IMR-90 (cell line): ENCODE data around the gene CABP2. TPM values are rescaled to one million over a fixed set of nuclear protein-coding genes. Genes with fewer than 3 reads are reported as not detected.

ENCODE experiments used
- ATAC-seq: fragments of 200-7000 bp; cut with Tn5 transposase; 2 replicates; pipeline ENCODE4 v1.9.1; 2020; ENCODE audit warnings: low read depth, mild to moderate bottlenecking, moderate library complexity
- BruUV-seq: library from RNA; stranded (reverse); fragments of 400-500 nt; replicated peaks from 2 replicates; lab custom pipeline; 2021; lab: Mats Ljungman, UMichigan
- CTCF ChIA-PET: fragments of 300-600 bp; formaldehyde crosslinking; extraction: SDS; loops from one replicate; lab custom pipeline; 2021; ENCODE audit warnings: antibody characterized with exemption; lab: Yijun Ruan, JAX
- POLR2A ChIA-PET: fragments of 300-600 bp; sonication (Branson Sonifier 250); formaldehyde crosslinking; loops from one replicate; lab custom pipeline; 2022; ENCODE audit warnings: antibody characterized with exemption; ENCODE audit not compliant: unreplicated experiment; lab: Charles Lee
- DNase-seq: peaks from one replicate; pipeline ENCODE4 v3.0.0; 2013
- H2AFZ ChIP-seq: replicated peaks from 2 replicates; pipeline ENCODE3; 2013; ENCODE audit warnings: low read length, mild to moderate bottlenecking; ENCODE audit not compliant: poor library complexity
- H2AK5ac ChIP-seq: 2 replicates; pipeline ENCODE4 v1.6.1; 2013; ENCODE audit warnings: low read depth, low read length, inconsistent platforms
- H2AK9ac ChIP-seq: replicated peaks from 2 replicates; pipeline ENCODE3; 2013; ENCODE audit warnings: mild to moderate bottlenecking, low read depth, low read length, moderate library complexity; ENCODE audit not compliant: poor library complexity
- H2BK120ac ChIP-seq: 2 replicates; pipeline ENCODE4 v1.6.1; 2013; ENCODE audit warnings: low read depth, low read length, inconsistent platforms
- H2BK15ac ChIP-seq: 3 replicates; pipeline ENCODE4 v1.6.1; 2013; ENCODE audit warnings: low read depth, low read length, inconsistent platforms
- H2BK20ac ChIP-seq: 2 replicates; pipeline ENCODE4 v1.6.1; 2013; ENCODE audit warnings: low read depth, mild to moderate bottlenecking, inconsistent platforms, low read length, moderate library complexity
- H2BK5ac ChIP-seq: 2 replicates; pipeline ENCODE4 v1.6.1; 2013; ENCODE audit warnings: mild to moderate bottlenecking, low read depth, low read length, inconsistent platforms; ENCODE audit not compliant: poor library complexity, severe bottlenecking
- H3K14ac ChIP-seq: replicated peaks from 2 replicates; pipeline ENCODE4 v1.6.1; 2013; ENCODE audit warnings: low read depth, low read length, inconsistent platforms
- H3K18ac ChIP-seq: 2 replicates; pipeline ENCODE4 v1.6.1; 2013; ENCODE audit warnings: low read depth, low read length, control low read depth
- H3K23ac ChIP-seq: 2 replicates; pipeline ENCODE4 v1.6.1; 2013; ENCODE audit warnings: low read depth, low read length, inconsistent platforms
- H3K27ac ChIP-seq: 2 replicates; pipeline ENCODE4 v1.5.1; 2013; ENCODE audit warnings: mild to moderate bottlenecking, control low read depth, low read length; ENCODE audit not compliant: insufficient read depth
- H3K27me3 ChIP-seq: 2 replicates; pipeline ENCODE4 v1.6.1; 2013; ENCODE audit warnings: low read length; ENCODE audit not compliant: control insufficient read depth, insufficient read depth
- H3K36me3 ChIP-seq: 2 replicates; pipeline ENCODE4 v1.6.1; 2013; ENCODE audit warnings: low read length, mixed read lengths; ENCODE audit not compliant: control insufficient read depth, insufficient read depth
- H3K4ac ChIP-seq: 2 replicates; pipeline ENCODE4 v1.6.1; 2013; ENCODE audit warnings: low read depth, low read length, inconsistent platforms
- H3K4me1 ChIP-seq: 2 replicates; pipeline ENCODE4 v1.6.1; 2013; ENCODE audit warnings: low read length, mixed read lengths; ENCODE audit not compliant: control insufficient read depth, insufficient read depth
- H3K4me2 ChIP-seq: 2 replicates; pipeline ENCODE4 v1.6.1; 2013; ENCODE audit warnings: low read depth, mild to moderate bottlenecking, control low read depth, low read length, moderate library complexity
- H3K4me3 ChIP-seq: 2 replicates; pipeline ENCODE4 v1.5.1; 2013; ENCODE audit warnings: low read depth, mild to moderate bottlenecking, control low read depth, low read length, moderate library complexity; ENCODE audit not compliant: insufficient read depth
- H3K56ac ChIP-seq: 2 replicates; pipeline ENCODE4 v1.6.1; 2013; ENCODE audit warnings: low read length, inconsistent platforms; ENCODE audit not compliant: insufficient read depth; ENCODE audit errors: extremely low read depth
- H3K79me1 ChIP-seq, 2 experiments: 2 replicates each; pipeline ENCODE4 v1.6.1; 2013; ENCODE audit warnings: low read length in 2 of 2, inconsistent platforms in 1 of 2, low read depth in 1 of 2
- H3K9ac ChIP-seq: 2 replicates; pipeline ENCODE4 v1.6.1; 2013; ENCODE audit warnings: low read depth, low read length, control low read depth
- H3K9me1 ChIP-seq: 2 replicates; pipeline ENCODE4 v1.6.1; 2013; ENCODE audit warnings: low read length, inconsistent platforms; ENCODE audit not compliant: insufficient read depth
- H3K9me3 ChIP-seq: 2 replicates; pipeline ENCODE4 v1.6.1; 2013; ENCODE audit warnings: low read length; ENCODE audit not compliant: control insufficient read depth, insufficient read depth
- H4K20me1 ChIP-seq: 2 replicates; pipeline ENCODE4 v1.6.1; 2013; ENCODE audit warnings: low read length, inconsistent platforms; ENCODE audit not compliant: insufficient read depth
- H4K5ac ChIP-seq: 2 replicates; pipeline ENCODE4 v1.6.1; 2013; ENCODE audit warnings: mild to moderate bottlenecking, low read depth, low read length, control low read depth
- H4K8ac ChIP-seq, 2 experiments: 2 replicates each; pipeline ENCODE4 v1.6.1; 2013; ENCODE audit warnings: low read depth in 2 of 2, low read length in 2 of 2, control low read depth in 1 of 2, inconsistent platforms in 1 of 2
- H4K91ac ChIP-seq: 2 replicates; pipeline ENCODE4 v1.6.1; 2013; ENCODE audit warnings: low read depth, low read length, inconsistent platforms; ENCODE audit not compliant: insufficient read depth
- BHLHE40 ChIP-seq: fragments of 150-350 bp; IDR thresholded peaks from 2 replicates; pipeline ENCODE4 v1.6.1; 2016; ENCODE audit warnings: mild to moderate bottlenecking, low read depth, low read length
- ELK1 ChIP-seq: fragments of 150-350 bp; IDR thresholded peaks from 2 replicates; pipeline ENCODE4 v1.6.1; 2016; ENCODE audit warnings: low read depth, mild to moderate bottlenecking, low read length, moderate library complexity, borderline replicate concordance
- MAZ ChIP-seq: IDR thresholded peaks from 2 replicates; pipeline ENCODE4 v1.6.1; 2012; ENCODE audit warnings: low read depth, mild to moderate bottlenecking, low read length, improper control_type of control experiment, moderate library complexity, borderline replicate concordance
- MXI1 ChIP-seq: IDR thresholded peaks from 2 replicates; pipeline ENCODE4 v1.6.1; 2012; ENCODE audit warnings: low read depth, mild to moderate bottlenecking, low read length, moderate library complexity, borderline replicate concordance
- NFE2L2 ChIP-seq: fragments of 150-350 bp; IDR thresholded peaks from 2 replicates; pipeline ENCODE4 v1.6.1; 2016; ENCODE audit warnings: low read depth, mild to moderate bottlenecking, low read length
- POLR2A ChIP-seq: IDR thresholded peaks from 2 replicates; pipeline ENCODE4 v1.6.1; 2012; ENCODE audit warnings: mild to moderate bottlenecking, low read depth, low read length
- USF2 ChIP-seq: fragments of 150-350 bp; IDR thresholded peaks from 2 replicates; pipeline ENCODE4 v1.6.1; 2017; ENCODE audit warnings: mild to moderate bottlenecking, antibody characterized with exemption, low read length, low read depth
- WGBS, 2 experiments: methylation state at CpG; one replicate each; pipeline versions ENCODE4 v1.1.5 to v1.1.7; 2013; ENCODE audit warnings: missing lambda C conversion rate in 2 of 2; ENCODE audit not compliant: insufficient read length in 1 of 2; ENCODE audit errors: extremely low coverage in 2 of 2; 5-methylcytosine and 5-hydroxymethylcytosine counted together
- dilution Hi-C: fragments of 300-500 bp; cut with HindIII; formaldehyde crosslinking; loops from one replicate; pipeline ENCODE4 v1.14.3; 2018; ENCODE audit warnings: low sequenced_read_pairs; ENCODE audit not compliant: unreplicated experiment
- in situ Hi-C: fragments of 300-500 bp; cut with MboI; formaldehyde crosslinking; loops from 3 replicates; pipeline ENCODE4 v1.14.3; 2019; ENCODE audit warnings: low sequenced_read_pairs, inconsistent platforms, mixed read lengths
- intact Hi-C: fragments of 100-400 bp; cut with micrococcal nuclease; formaldehyde crosslinking; loops from 2 replicates; pipeline ENCODE4 v1.10.0; 2022
- polyA plus RNA-seq, 3 experiments: library from polyadenylated mRNA; depleted of rRNA; stranded (reverse); fragments of >200 nt; gene quantifications; 2 replicates each; pipeline ENCODE4 v1.2.3, GENCODE V29; 2012; ENCODE audit warnings: low replicate concordance in 1 of 3
- total RNA-seq: library from RNA; depleted of rRNA; stranded (reverse); fragments of >200 nt; gene quantifications from 2 replicates; pipeline ENCODE4 v1.2.3, GENCODE V29; 2012

The CABP2 gene
- total and polyA plus RNA-seq, 2 of the 4 experiments (the other 2 are of a cell fraction): not detected

- POLR2A ChIA-PET: interaction anchor here (0.6 kb wide), 1 partner anchor 122 kb away, joined by 6 read pairs; no protein-coding TSS in a partner anchor
- ATAC-seq: peak; percentile 50
- CTCF ChIA-PET: no interaction called here
Measured at GRCh38 chr11:67508486-67509121, 14.6 kb downstream of the CABP2 start.

More at GRCh38 chr11:67508486-67509121, 14.6 kb downstream of the CABP2 start:
- DNase-seq: peak; percentile 93
- H3K27me3 ChIP-seq: 0 out of 2 replicates have a peak, but pooled peaks cover 2% of the 10 kb centered on the region
- peak overlapping the region; percentile 69 for H3K27ac ChIP-seq
- peak overlapping the region; percentile 66 for H4K5ac ChIP-seq
- peak overlapping the region; percentile 78 for H3K4ac ChIP-seq
- WGBS, 2 experiments: 1% methylated on average over 32 of the region's 57 CpGs; no CpG with 5 or more reads in 1 of the 2 experiments
- no peak overlapping the region for H2BK20ac ChIP-seq
- no peak overlapping the region for H3K23ac ChIP-seq
- H3K9ac ChIP-seq: peak overlapping the region; percentile 63
- H3K18ac ChIP-seq: no peak overlapping the region
- no peak overlapping the region for H2BK15ac ChIP-seq
- H3K14ac ChIP-seq: peak overlapping the region; percentile 56
- H3K9me3 ChIP-seq: no peaks in the 10 kb centered on the region
- H2BK5ac ChIP-seq: peak overlapping the region; percentile 78
- dilution Hi-C loops: no loop called here
- peak overlapping the region; percentile 92 for H3K4me2 ChIP-seq
- H3K56ac ChIP-seq: no peak overlapping the region; the same call in 1 of the 2 replicates
- H4K91ac ChIP-seq: peak overlapping the region; percentile 57; the same call in 1 of the 2 replicates
- in situ Hi-C loops: no loop called here
- H3K9me1 ChIP-seq: no peaks in the 10 kb centered on the region; the same call in 1 of the 2 replicates
- peak overlapping the region; percentile 44; the same call in 1 of the 2 replicates for H2AK5ac ChIP-seq
- H2AK9ac ChIP-seq: peak overlapping the region; percentile 75
- intact Hi-C loops: loop anchor here (1.0 to 2.0 kb wide), 2 partner anchors 75 to 108 kb away; partner anchors contain the start of genes GSTP1 and PPP1CA
- H4K20me1 ChIP-seq: no peaks in the 10 kb centered on the region
- H2AFZ ChIP-seq: peak overlapping the region; percentile 99
- BruUV-seq: no TSS peak
- peak overlapping the region; percentile 92 to 93 for H4K8ac ChIP-seq
- TF ChIP-seq BHLHE40 (peak; percentile 10; the same call in 1 of the 2 replicates), POLR2A (peak; percentile 82; the same call in 1 of the 2 replicates), ELK1 (no peak), MAZ (peak; percentile 97), NFE2L2 (no peak), MXI1 (peak; percentile 89), USF2 (peak; percentile 73)
- H3K4me1 ChIP-seq: peaks cover 14% of the 10 kb centered on the region
- peak overlapping the region; percentile 49; the same call in 1 of the 2 replicates for H2BK120ac ChIP-seq
- H3K36me3 ChIP-seq: no peaks in the 10 kb centered on the region
- peaks cover 0 to 24% of the 10 kb centered on the region in 2 experiments; a peak in 1 of 4 replicates for H3K79me1 ChIP-seq
- H3K4me3 ChIP-seq: peak overlapping the region; percentile 88
